ENCODE measurements around the gene CHD1.

DNA sequence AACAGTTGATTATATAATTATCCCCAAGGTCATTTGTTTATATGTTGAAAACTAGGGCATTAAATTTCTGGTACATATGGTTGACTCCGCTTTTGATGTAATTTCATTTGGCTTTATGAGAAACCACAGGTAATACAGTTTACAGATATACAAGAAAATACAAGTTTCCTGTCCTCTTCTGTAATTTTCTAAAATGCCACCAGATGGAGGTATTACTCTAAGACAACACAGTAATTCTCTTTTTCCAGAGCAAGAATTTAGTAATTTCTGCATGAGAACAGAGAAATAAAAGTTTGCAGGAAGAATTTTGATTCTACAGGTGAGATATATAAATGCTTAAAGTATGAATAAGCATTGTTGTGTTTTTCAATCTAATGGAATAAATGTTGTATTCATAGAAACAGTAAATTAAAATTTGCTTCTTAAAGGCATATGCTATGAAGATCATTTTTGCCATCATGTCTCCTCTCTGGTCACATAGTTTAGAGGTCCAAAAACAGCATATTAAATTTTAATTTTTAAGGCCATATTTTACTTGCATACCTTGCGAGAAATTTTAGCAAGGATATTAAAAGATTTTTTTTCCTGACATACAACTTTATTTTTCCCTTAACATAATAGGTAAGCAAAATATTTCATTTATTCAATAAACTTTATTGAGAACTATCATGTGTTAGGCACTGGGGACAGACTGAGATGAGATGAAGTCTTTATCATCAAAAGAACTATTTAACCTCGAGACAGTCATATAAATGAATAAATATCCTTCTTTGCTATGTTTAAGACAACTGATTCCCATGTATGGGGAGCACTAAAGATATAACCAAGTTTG, 22.7 kb downstream of the CHD1 start:
- TF ChIP-seq POLR2A (IDR thresholded peaks at IDR 0.05), result no peak
- TF ChIP-seq, protein P1, sequence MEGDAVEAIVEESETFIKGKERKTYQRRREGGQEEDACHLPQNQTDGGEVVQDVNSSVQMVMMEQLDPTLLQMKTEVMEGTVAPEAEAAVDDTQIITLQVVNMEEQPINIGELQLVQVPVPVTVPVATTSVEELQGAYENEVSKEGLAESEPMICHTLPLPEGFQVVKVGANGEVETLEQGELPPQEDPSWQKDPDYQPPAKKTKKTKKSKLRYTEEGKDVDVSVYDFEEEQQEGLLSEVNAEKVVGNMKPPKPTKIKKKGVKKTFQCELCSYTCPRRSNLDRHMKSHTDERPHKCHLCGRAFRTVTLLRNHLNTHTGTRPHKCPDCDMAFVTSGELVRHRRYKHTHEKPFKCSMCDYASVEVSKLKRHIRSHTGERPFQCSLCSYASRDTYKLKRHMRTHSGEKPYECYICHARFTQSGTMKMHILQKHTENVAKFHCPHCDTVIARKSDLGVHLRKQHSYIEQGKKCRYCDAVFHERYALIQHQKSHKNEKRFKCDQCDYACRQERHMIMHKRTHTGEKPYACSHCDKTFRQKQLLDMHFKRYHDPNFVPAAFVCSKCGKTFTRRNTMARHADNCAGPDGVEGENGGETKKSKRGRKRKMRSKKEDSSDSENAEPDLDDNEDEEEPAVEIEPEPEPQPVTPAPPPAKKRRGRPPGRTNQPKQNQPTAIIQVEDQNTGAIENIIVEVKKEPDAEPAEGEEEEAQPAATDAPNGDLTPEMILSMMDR (IDR thresholded peaks at IDR 0.05), result peak; percentile 67 to 83 (median 73)
